Astrocyte (in vitro differentiated cells and primary cell): ENCODE measurements around the gene ADCY1. TPM values are rescaled to one million over a fixed set of nuclear protein-coding genes. Genes with fewer than 3 reads are reported as not detected.

Experiments used
- DNase-seq: peaks from one replicate; pipeline ENCODE4 v3.0.0-alpha.2; 2010; ENCODE audit warnings: low read depth
- FAIRE-seq: peaks from 2 replicates; lab custom pipeline; 2011; peaks lifted over from hg19 to GRCh38; lab: Jason Lieb, UNC
- H2AFZ ChIP-seq: 2 replicates; pipeline ENCODE4 v1.6.0; 2012; ENCODE audit warnings: low read depth, low read length, inconsistent platforms
- H3K27ac ChIP-seq: 2 replicates; pipeline ENCODE4 v1.5.1; 2011; ENCODE audit warnings: low read depth, low read length, inconsistent platforms
- H3K27me3 ChIP-seq: 2 replicates; pipeline ENCODE4 v1.6.0; 2011; ENCODE audit warnings: low read length, inconsistent platforms; ENCODE audit not compliant: insufficient read depth
- H3K36me3 ChIP-seq: 2 replicates; pipeline ENCODE4 v1.5.1; 2011; ENCODE audit warnings: low read length, inconsistent platforms; ENCODE audit not compliant: insufficient read depth
- H3K4me1 ChIP-seq: 2 replicates; pipeline ENCODE4 v1.5.1; 2011; ENCODE audit warnings: low read length, inconsistent platforms; ENCODE audit not compliant: insufficient read depth
- H3K4me2 ChIP-seq: 2 replicates; pipeline ENCODE4 v1.6.0; 2012; ENCODE audit warnings: low read length, inconsistent platforms
- H3K4me3 ChIP-seq: 2 replicates; pipeline ENCODE4 v1.5.1; 2011; ENCODE audit warnings: low read depth, mild to moderate bottlenecking, low read length, inconsistent platforms; ENCODE audit not compliant: insufficient read depth
- H3K79me2 ChIP-seq: 2 replicates; pipeline ENCODE4 v1.6.0; 2012; ENCODE audit warnings: mild to moderate bottlenecking, low read length, inconsistent platforms; ENCODE audit not compliant: insufficient read depth
- H3K9ac ChIP-seq: 2 replicates; pipeline ENCODE4 v1.6.0; 2012; ENCODE audit warnings: mild to moderate bottlenecking, low read length, inconsistent platforms
- H3K9me3 ChIP-seq: 2 replicates; pipeline ENCODE4 v1.5.1; 2012; ENCODE audit warnings: low read depth, mild to moderate bottlenecking, low read length, inconsistent platforms; ENCODE audit not compliant: insufficient read depth
- H4K20me1 ChIP-seq: 2 replicates; pipeline ENCODE4 v1.6.0; 2012; ENCODE audit warnings: low read length, inconsistent platforms; ENCODE audit not compliant: insufficient read depth
- H3K27ac Mint-ChIP-seq: one replicate; pipeline ENCODE4 v1.8.0; 2021; ENCODE audit warnings: mild to moderate bottlenecking, mixed read lengths; ENCODE audit not compliant: unreplicated experiment
- H3K27me3 Mint-ChIP-seq: one replicate; pipeline ENCODE4 v1.8.0; 2021; ENCODE audit warnings: low read depth, mixed read lengths; ENCODE audit not compliant: unreplicated experiment
- H3K36me3 Mint-ChIP-seq: one replicate; pipeline ENCODE4 v1.8.0; 2021; ENCODE audit warnings: low read depth, mixed read lengths; ENCODE audit not compliant: unreplicated experiment
- H3K4me1 Mint-ChIP-seq: one replicate; pipeline ENCODE4 v1.8.0; 2021; ENCODE audit warnings: low read depth, mixed read lengths; ENCODE audit not compliant: unreplicated experiment
- H3K4me3 Mint-ChIP-seq: one replicate; pipeline ENCODE4 v1.8.0; 2021; ENCODE audit warnings: mild to moderate bottlenecking, moderate library complexity, mixed read lengths; ENCODE audit not compliant: unreplicated experiment
- H3K9me3 Mint-ChIP-seq: one replicate; pipeline ENCODE4 v1.8.0; 2021; ENCODE audit warnings: mild to moderate bottlenecking, mixed read lengths; ENCODE audit not compliant: unreplicated experiment
- CTCF ChIP-seq: IDR thresholded peaks from 2 replicates; pipeline ENCODE4 v1.5.1; 2011; ENCODE audit warnings: low read depth, mild to moderate bottlenecking, inconsistent platforms, low read length, moderate library complexity; ENCODE audit not compliant: insufficient read depth
- EZH2 ChIP-seq: IDR thresholded peaks from 2 replicates; pipeline ENCODE4 v1.6.1; 2012; ENCODE audit warnings: mild to moderate bottlenecking, low read length, inconsistent platforms; ENCODE audit not compliant: insufficient read depth
- total RNA-seq: library from RNA; stranded (reverse); gene quantifications from 2 replicates; pipeline ENCODE4 v1.2.1, GENCODE V29; 2021

ADCY1 gene
- total RNA-seq, 1 donor from 2014 or later: 1.6 TPM

- Histone ChIP-seq H3K4me1 (no peaks in the 10 kb centered on the region), H3K4me2 (no peak overlapping the region), H3K9me3 (no peaks in the 10 kb centered on the region), H3K9ac (no peak overlapping the region), H3K4me3 (no peak overlapping the region), H4K20me1 (no peaks in the 10 kb centered on the region), H3K36me3 (no peaks in the 10 kb centered on the region), H3K79me2 (no peaks in the 10 kb centered on the region), H2AFZ (no peak overlapping the region), H3K27ac (no peak overlapping the region), H3K27me3 (peaks cover 25% of the 10 kb centered on the region)
- Mint-ChIP-seq H3K36me3 (no peaks in the 10 kb centered on the region), H3K27ac (no peak overlapping the region), H3K27me3 (peaks cover 54% of the 10 kb centered on the region), H3K9me3 (no peaks in the 10 kb centered on the region), H3K4me3 (no peak overlapping the region), H3K4me1 (no peaks in the 10 kb centered on the region)
- no peak for TF ChIP-seq EZH2
- no peak for TF ChIP-seq CTCF
- FAIRE-seq: no peak
- DNase-seq: no peak
Observed at GRCh38 chr7:45567713-45568112, 6.5 kb upstream of the ADCY1 start.

GRCh38 chr7:45568536-45569289, 5.5 kb upstream of the ADCY1 start:
- no peaks in the 10 kb centered on the region for H4K20me1 ChIP-seq
- Mint-ChIP-seq H3K4me3 (no peak overlapping the region), H3K36me3 (no peaks in the 10 kb centered on the region), H3K27ac (no peak overlapping the region), H3K4me1 (no peaks in the 10 kb centered on the region), H3K9me3 (no peaks in the 10 kb centered on the region), H3K27me3 (peaks cover 54% of the 10 kb centered on the region)
- TF ChIP-seq EZH2 (no peak), CTCF (no peak)
- no peaks in the 10 kb centered on the region for H3K9me3 ChIP-seq
- DNase-seq (no peak), FAIRE-seq (no peak)
- no peak overlapping the region for H3K9ac ChIP-seq
- no peaks in the 10 kb centered on the region for H3K4me1 ChIP-seq
- H3K27ac ChIP-seq: no peak overlapping the region
- no peak overlapping the region for H2AFZ ChIP-seq
- H3K4me3 ChIP-seq: no peak overlapping the region
- no peak overlapping the region for H3K4me2 ChIP-seq
- no peaks in the 10 kb centered on the region for H3K36me3 ChIP-seq
- no peaks in the 10 kb centered on the region for H3K79me2 ChIP-seq
- H3K27me3 ChIP-seq: peaks cover 32% of the 10 kb centered on the region

GRCh38 chr7:45569290-45569685, 4.9 kb upstream of the ADCY1 start:
- Histone ChIP-seq H3K27ac (no peak overlapping the region), H4K20me1 (no peaks in the 10 kb centered on the region), H2AFZ (no peak overlapping the region), H3K4me1 (no peaks in the 10 kb centered on the region), H3K79me2 (no peaks in the 10 kb centered on the region), H3K36me3 (no peaks in the 10 kb centered on the region), H3K4me2 (no peak overlapping the region), H3K4me3 (no peak overlapping the region), H3K27me3 (peaks cover 30% of the 10 kb centered on the region), H3K9me3 (no peaks in the 10 kb centered on the region), H3K9ac (no peak overlapping the region)
- Mint-ChIP-seq H3K27ac (no peak overlapping the region), H3K36me3 (no peaks in the 10 kb centered on the region), H3K27me3 (peaks cover 52% of the 10 kb centered on the region), H3K4me3 (no peak overlapping the region), H3K9me3 (no peaks in the 10 kb centered on the region), H3K4me1 (no peaks in the 10 kb centered on the region)
- no peak for DNase-seq
- no peak for FAIRE-seq
- TF ChIP-seq EZH2 (no peak), CTCF (no peak)
